ENCODE results near the gene RBPJ.

GRCh38 chr4:26369132-26369531, 48.3 kb downstream of the RBPJ start:
- TF ChIP-seq EZH2 (optimal IDR thresholded peaks at IDR 0.05; ENCODE audit: low read depth, low read length) (no peak), CTCF (IDR thresholded peaks at IDR 0.05; ENCODE audit: low read length) (no peak)

Data from MM.1S (cell line).